A673 (cell line): ENCODE measurements around the gene TMEM62. TPM values are rescaled to one million over a fixed set of nuclear protein-coding genes. Genes with fewer than 3 reads are reported as not detected.

Experiments
- BruUV-seq: library from RNA; stranded (reverse); fragments of 400-500 nt; replicated peaks from 2 replicates; lab custom pipeline; 2021; lab: Mats Ljungman, UMichigan
- CTCF ChIA-PET: fragments of 300-600 bp; sonication (Branson Sonifier 250); formaldehyde crosslinking; loops from one replicate; lab custom pipeline; 2022; ENCODE audit warnings: antibody characterized with exemption; lab: Charles Lee
- POLR2A ChIA-PET: fragments of 300-600 bp; sonication (Branson Sonifier 250); formaldehyde crosslinking; loops from one replicate; lab custom pipeline; 2022; ENCODE audit warnings: antibody characterized with exemption; ENCODE audit not compliant: low non-redundant PET; lab: Charles Lee
- DNase-seq: peaks from one replicate; pipeline ENCODE4 v3.0.0-alpha.2; 2015; ENCODE audit warnings: low spot score
- H3K27ac ChIP-seq: fragments of 200-600 bp; sonication (generic); 2 replicates; pipeline ENCODE4 v1.5.1; 2016; ENCODE audit warnings: mixed run types, low read depth, mild to moderate bottlenecking, mixed read lengths, antibody characterized with exemption, low read length; ENCODE audit not compliant: poor library complexity, severe bottlenecking
- H3K27me3 ChIP-seq: fragments of 200-600 bp; sonication (generic); replicated peaks from 2 replicates; pipeline ENCODE4 v1.6.1; 2017; ENCODE audit warnings: mixed run types, low read depth, mild to moderate bottlenecking, mixed read lengths, antibody characterized with exemption, low read length; ENCODE audit not compliant: insufficient read depth, poor library complexity
- H3K36me3 ChIP-seq: fragments of 200-600 bp; sonication (generic); 2 replicates; pipeline ENCODE4 v1.6.1; 2016; ENCODE audit warnings: mixed run types, mild to moderate bottlenecking, mixed read lengths, antibody characterized with exemption, low read length; ENCODE audit not compliant: insufficient read depth, poor library complexity, severe bottlenecking
- H3K4me1 ChIP-seq: fragments of 200-600 bp; sonication (generic); 2 replicates; pipeline ENCODE4 v1.6.1; 2017; ENCODE audit warnings: mixed run types, mild to moderate bottlenecking, mixed read lengths, antibody characterized with exemption, low read length; ENCODE audit not compliant: insufficient read depth, poor library complexity, severe bottlenecking
- H3K4me3 ChIP-seq: fragments of 200-600 bp; sonication (generic); 2 replicates; pipeline ENCODE4 v1.5.1; 2016; ENCODE audit warnings: low read depth, mixed run types, mild to moderate bottlenecking, mixed read lengths, low read length; ENCODE audit not compliant: poor library complexity, severe bottlenecking
- H3K9me3 ChIP-seq: fragments of 200-600 bp; sonication (generic); 2 replicates; pipeline ENCODE4 v1.6.1; 2016; ENCODE audit warnings: mixed run types, low read depth, mild to moderate bottlenecking, mixed read lengths, antibody characterized with exemption, low read length; ENCODE audit not compliant: poor library complexity, severe bottlenecking
- EZH2 ChIP-seq: fragments of 200-600 bp; sonication (generic); IDR thresholded peaks from 2 replicates; pipeline ENCODE4 v1.6.1; 2017; ENCODE audit warnings: borderline replicate concordance, low read depth, mild to moderate bottlenecking, mixed read lengths, antibody characterized with exemption, low read length; ENCODE audit not compliant: poor library complexity, severe bottlenecking
- intact Hi-C: fragments of 100-400 bp; cut with micrococcal nuclease; formaldehyde crosslinking; loops from one replicate; pipeline ENCODE4 v1.10.0; 2022; ENCODE audit not compliant: unreplicated experiment
- total RNA-seq: library from RNA; stranded (reverse); gene quantifications from 2 replicates; pipeline ENCODE4 v1.2.3, GENCODE V29; 2021
- TF ChIP-seq, protein P1 (sequence below): fragments of 300-800, 200-600 bp; sonication (generic); conservative IDR thresholded peaks from 2 replicates; pipeline ENCODE4 v1.5.1; 2017; ENCODE audit warnings: low read depth, mild to moderate bottlenecking, antibody characterized with exemption, low read length, moderate library complexity, mixed read lengths

The TMEM62 gene
- total RNA-seq, 1 experiment from 2014 or later: 5.4 TPM

- Histone ChIP-seq H3K4me3 (peak overlapping the region; percentile 65), H3K9me3 (no peaks in the 10 kb centered on the region), H3K27me3 (no peaks in the 10 kb centered on the region), H3K36me3 (no peaks in the 10 kb centered on the region), H3K27ac (no peak overlapping the region), H3K4me1 (no peaks in the 10 kb centered on the region)
- intact Hi-C loops: loop anchor here (5.0 kb wide), 1 partner anchor 482 kb away; no protein-coding TSS in a partner anchor
- CTCF ChIA-PET: no interaction called here
- TF ChIP-seq EZH2: no peak
- TF ChIP-seq, protein P1, sequence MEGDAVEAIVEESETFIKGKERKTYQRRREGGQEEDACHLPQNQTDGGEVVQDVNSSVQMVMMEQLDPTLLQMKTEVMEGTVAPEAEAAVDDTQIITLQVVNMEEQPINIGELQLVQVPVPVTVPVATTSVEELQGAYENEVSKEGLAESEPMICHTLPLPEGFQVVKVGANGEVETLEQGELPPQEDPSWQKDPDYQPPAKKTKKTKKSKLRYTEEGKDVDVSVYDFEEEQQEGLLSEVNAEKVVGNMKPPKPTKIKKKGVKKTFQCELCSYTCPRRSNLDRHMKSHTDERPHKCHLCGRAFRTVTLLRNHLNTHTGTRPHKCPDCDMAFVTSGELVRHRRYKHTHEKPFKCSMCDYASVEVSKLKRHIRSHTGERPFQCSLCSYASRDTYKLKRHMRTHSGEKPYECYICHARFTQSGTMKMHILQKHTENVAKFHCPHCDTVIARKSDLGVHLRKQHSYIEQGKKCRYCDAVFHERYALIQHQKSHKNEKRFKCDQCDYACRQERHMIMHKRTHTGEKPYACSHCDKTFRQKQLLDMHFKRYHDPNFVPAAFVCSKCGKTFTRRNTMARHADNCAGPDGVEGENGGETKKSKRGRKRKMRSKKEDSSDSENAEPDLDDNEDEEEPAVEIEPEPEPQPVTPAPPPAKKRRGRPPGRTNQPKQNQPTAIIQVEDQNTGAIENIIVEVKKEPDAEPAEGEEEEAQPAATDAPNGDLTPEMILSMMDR: no peak
- BruUV-seq: no TSS peak
- POLR2A ChIA-PET: no interaction called here
- no peak for DNase-seq
Measured at GRCh38 chr15:43184407-43185124, 51.2 kb downstream of the TMEM62 start.

DNA sequence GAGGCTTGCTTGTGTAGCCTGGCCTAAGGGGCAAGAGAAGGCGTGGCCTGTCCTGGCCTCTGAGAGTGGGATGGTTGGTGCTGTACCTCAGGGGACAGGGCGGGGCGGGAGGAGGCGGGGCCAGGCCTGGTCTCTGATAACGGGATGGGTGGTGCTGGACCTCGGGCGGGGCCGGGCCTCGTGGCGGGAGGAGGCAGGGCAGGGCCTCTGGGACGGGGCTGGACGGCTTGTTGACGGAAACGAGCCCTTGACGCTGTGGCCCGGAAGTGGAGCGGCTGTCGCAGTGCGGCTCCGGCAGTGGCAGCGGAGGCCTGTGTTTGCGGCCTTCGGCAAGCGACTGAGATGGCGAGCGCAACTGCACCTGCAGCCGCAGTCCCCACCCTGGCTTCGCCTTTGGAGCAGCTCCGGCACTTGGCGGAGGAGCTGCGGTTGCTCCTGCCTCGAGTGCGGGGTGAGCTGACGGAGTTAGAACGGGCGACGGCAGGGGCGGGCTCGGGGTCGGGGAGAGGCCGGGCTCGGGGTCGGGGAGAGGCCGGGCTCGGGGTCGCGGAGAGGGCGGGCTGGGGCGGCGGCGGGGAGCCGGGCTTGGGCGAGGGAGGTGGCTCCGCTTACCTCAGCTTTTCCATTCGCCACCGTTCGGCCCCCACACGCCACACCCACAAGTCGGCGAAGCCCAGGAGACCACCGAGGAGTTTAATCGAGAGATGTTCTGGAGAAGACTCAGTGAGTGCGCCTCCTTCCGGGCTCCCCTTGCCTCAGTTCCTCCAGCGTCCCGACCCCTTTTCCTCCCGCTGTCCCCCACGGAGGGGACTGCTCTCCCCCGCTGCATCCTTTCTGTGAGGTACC is 52.0 kb downstream of the TMEM62 start, which contains the start of gene CCNDBP1:
Gene CCNDBP1 (plus strand): TSS at position 247 of the 846 bp plus-strand sequence. CDS start 96 bp downstream, at position 343.
- no TSS peak for BruUV-seq
- Histone ChIP-seq H3K9me3 (no peaks in the 10 kb centered on the region), H3K27ac (peak within 1 kb of the TSS; percentile 13), H3K4me3 (peak within 1 kb of the TSS; percentile 65), H3K36me3 (no peaks in the 10 kb centered on the region), H3K4me1 (no peaks in the 10 kb centered on the region), H3K27me3 (no peaks in the 10 kb centered on the region)
- POLR2A ChIA-PET: interaction anchor here (0.6 kb wide), 1 partner anchor 42 kb away, joined by 3 read pairs; no protein-coding TSS in a partner anchor
- TF ChIP-seq, protein P1: peak; percentile 65
- TF ChIP-seq EZH2: no peak
- peak; percentile 82 for DNase-seq
- CTCF ChIA-PET: interaction anchor here (1.0 kb wide), 1 partner anchor 63 kb away, joined by 5 read pairs; no protein-coding TSS in a partner anchor
- intact Hi-C loops: loop anchor here (5.0 kb wide), 1 partner anchor 483 kb away; no protein-coding TSS in a partner anchor

- intact Hi-C loops: loop anchor here (5.0 kb wide), 1 partner anchor 484 kb away; no protein-coding TSS in a partner anchor
- no peak for TF ChIP-seq EZH2
- TF ChIP-seq, protein P1: no peak
- DNase-seq: no peak
- Histone ChIP-seq H3K27ac (no peak overlapping the region), H3K9me3 (no peaks in the 10 kb centered on the region), H3K4me3 (peak overlapping the region; percentile 65), H3K27me3 (no peaks in the 10 kb centered on the region), H3K36me3 (no peaks in the 10 kb centered on the region), H3K4me1 (no peaks in the 10 kb centered on the region)
- POLR2A ChIA-PET: interaction anchor here (0.6 kb wide), 1 partner anchor 174 kb away, joined by 3 read pairs; no protein-coding TSS in a partner anchor
- CTCF ChIA-PET: interaction anchor here (1.0 kb wide), 1 partner anchor 64 kb away, joined by 5 read pairs; no protein-coding TSS in a partner anchor
- no TSS peak for BruUV-seq
Measured at GRCh38 chr15:43186003-43186353, 52.6 kb downstream of the TMEM62 start.
